ENCODE results near the gene PTPN9.
"Not testable (repeated sequence)": the region's sequence is repeated elsewhere in the genome, so short reads cannot be mapped to it uniquely, and the experiment has no call there.

The PTPN9 gene

GRCh38 chr15:75542386-75542797, 36.7 kb downstream of the PTPN9 start:
- no peak for TF ChIP-seq JUND (IDR thresholded peaks at IDR 0.05; ENCODE audit: low read depth)
- in situ Hi-C loops (cut with HindIII; ENCODE audit: low pct_unique_long_range_greater_than_20kb, low sequenced_read_pairs) = no loop called here
- no peak for DNase-seq (ENCODE audit: low read depth in 1 of 2, low spot score in 1 of 2)

DNA sequence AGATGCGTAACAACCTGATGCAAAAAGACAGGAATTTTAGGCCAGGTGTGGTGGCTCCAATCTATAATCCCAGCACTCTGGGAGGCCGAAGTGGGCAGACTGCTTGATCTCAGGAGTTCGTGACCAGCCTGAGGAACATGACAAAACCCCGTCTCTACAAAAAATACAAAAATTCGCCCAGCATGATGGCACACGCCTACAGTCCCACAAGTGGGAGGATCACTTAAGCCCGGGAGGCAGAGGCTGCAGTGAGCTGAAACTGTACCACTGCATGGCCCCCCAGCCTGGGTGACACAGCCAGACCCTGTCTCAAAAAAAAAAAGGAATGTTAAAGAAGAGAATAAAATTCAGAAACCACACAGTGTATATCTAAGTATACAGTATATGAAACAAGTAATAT, 40.7 kb downstream of the PTPN9 start:
- in situ Hi-C loops (cut with HindIII; ENCODE audit: low pct_unique_long_range_greater_than_20kb, low sequenced_read_pairs) = no loop called here
- TF ChIP-seq JUND (IDR thresholded peaks at IDR 0.05; ENCODE audit: low read depth) = no peak
- DNase-seq (ENCODE audit: low read depth in 1 of 2, low spot score in 1 of 2) = no peak

GRCh38 chr15:75533945-75534344, 45.2 kb downstream of the PTPN9 start:
- in situ Hi-C loops (cut with HindIII; ENCODE audit: low pct_unique_long_range_greater_than_20kb, low sequenced_read_pairs) = no loop called here
- DNase-seq (ENCODE audit: low read depth in 1 of 2, low spot score in 1 of 2) = no peak
- no peak for TF ChIP-seq JUND (IDR thresholded peaks at IDR 0.05; ENCODE audit: low read depth)

DNA sequence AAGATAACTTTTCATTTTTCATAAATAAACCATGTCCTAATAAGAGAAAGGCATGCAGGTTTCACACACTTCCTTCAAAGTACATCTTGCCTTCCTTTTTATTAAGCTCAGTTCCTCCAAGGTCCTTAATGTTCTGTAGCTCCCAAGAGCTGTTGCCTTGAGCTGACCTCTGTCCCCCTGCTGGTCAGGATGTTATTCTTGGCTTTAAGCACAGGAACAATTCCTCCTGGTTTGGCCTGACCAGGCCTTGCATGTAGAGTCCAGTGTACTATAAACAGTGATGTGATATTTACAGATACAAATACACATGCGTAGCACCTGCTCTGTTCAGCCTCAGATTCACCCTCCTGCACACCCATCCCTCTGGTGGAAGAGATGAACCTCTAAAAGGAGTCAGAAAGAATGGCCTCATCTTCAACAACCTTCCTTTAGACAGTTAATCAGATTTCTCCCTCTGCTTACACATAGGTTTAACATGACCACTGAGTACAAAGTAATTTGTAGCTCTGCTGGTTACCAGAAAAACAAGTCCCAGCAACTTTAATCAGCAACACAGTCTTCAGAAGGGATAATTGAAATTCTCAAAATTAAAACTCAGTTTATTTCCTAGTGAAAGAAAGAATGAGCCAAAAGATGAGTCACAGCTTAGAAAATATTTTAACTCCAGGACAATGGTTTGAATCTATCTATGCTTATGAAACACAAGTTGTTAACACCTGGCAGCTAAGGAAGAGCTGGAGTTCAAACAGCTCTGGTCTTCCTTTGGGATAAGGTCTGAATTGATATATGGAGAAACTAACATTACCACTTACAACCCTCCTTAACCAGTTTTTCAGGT, 46.5 kb downstream of the PTPN9 start:
- in situ Hi-C loops (cut with HindIII; ENCODE audit: low pct_unique_long_range_greater_than_20kb, low sequenced_read_pairs) = no loop called here
- TF ChIP-seq JUND (IDR thresholded peaks at IDR 0.05; ENCODE audit: low read depth) = no peak
- DNase-seq (ENCODE audit: low read depth in 1 of 2, low spot score in 1 of 2) = peak in 1 of 2 experiments; percentile 75

DNA sequence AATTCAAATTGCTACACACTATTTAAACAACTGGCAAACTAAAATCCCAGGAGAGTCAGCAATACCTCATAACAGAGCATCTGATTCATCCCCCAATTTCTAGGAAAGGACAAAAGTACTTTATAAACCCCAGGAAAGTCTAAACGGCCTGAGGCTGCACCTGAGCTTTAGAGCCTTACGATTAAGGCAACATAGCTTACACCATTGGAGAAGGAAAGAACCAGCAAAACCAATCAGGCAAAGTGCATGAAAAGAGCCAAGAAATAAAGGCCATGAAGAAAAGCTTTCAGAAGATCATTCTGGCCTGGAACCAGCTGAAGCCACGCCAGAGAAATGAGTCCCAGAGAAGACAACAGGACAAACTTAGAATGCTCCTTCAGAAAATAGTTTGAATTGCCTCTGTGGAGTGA, 48.1 kb downstream of the PTPN9 start:
- DNase-seq (ENCODE audit: low read depth in 1 of 2, low spot score in 1 of 2) = peak in 1 of 2 experiments; percentile 19
- in situ Hi-C loops (cut with HindIII; ENCODE audit: low pct_unique_long_range_greater_than_20kb, low sequenced_read_pairs) = no loop called here
- no peak for TF ChIP-seq JUND (IDR thresholded peaks at IDR 0.05; ENCODE audit: low read depth)

- in situ Hi-C loops (cut with HindIII; ENCODE audit: low pct_unique_long_range_greater_than_20kb, low sequenced_read_pairs) = no loop called here
- DNase-seq (ENCODE audit: low read depth in 1 of 2, low spot score in 1 of 2) = no peak
- TF ChIP-seq JUND (IDR thresholded peaks at IDR 0.05; ENCODE audit: low read depth) = no peak
These were observed 48.9 kb downstream of the PTPN9 start for GRCh38 chr15:75530169-75530568.

DNA sequence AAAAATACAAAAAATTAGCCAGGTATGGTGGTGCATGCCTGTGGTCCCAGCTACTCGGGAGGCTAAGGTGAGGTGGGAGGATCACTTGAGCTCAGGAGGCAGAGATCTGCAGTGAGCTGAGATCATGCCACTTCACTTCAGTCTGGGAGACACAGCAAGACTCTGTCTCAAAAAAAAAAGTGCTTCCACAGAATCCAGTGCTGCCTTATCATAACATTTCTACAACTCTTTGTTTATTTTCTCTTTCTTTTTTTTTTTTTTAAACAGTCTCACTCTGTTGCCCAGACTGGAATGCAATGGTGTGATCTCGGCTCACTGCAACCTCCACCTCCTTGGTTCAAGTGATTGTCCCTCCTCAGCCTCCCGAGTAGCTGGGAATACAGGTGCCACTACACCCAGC, 53.4 kb downstream of the PTPN9 start:
- in situ Hi-C loops (cut with HindIII; ENCODE audit: low pct_unique_long_range_greater_than_20kb, low sequenced_read_pairs); DNase-seq (ENCODE audit: low read depth in 1 of 2, low spot score in 1 of 2): not testable (repeated sequence)

- TF ChIP-seq JUND (IDR thresholded peaks at IDR 0.05; ENCODE audit: low read depth) = no peak
- DNase-seq (ENCODE audit: low read depth in 1 of 2, low spot score in 1 of 2) = no peak
- in situ Hi-C loops (cut with HindIII; ENCODE audit: low pct_unique_long_range_greater_than_20kb, low sequenced_read_pairs) = no loop called here
These were observed 56.1 kb downstream of the PTPN9 start for GRCh38 chr15:75523011-75523410.

GRCh38 chr15:75517233-75517632, 61.9 kb downstream of the PTPN9 start:
- no peak for TF ChIP-seq JUND (IDR thresholded peaks at IDR 0.05; ENCODE audit: low read depth)
- in situ Hi-C loops (cut with HindIII; ENCODE audit: low pct_unique_long_range_greater_than_20kb, low sequenced_read_pairs) = no loop called here

GRCh38 chr15:75508840-75509532, 70.1 kb downstream of the PTPN9 start:
- in situ Hi-C loops (cut with HindIII; ENCODE audit: low pct_unique_long_range_greater_than_20kb, low sequenced_read_pairs) = no loop called here
- DNase-seq (ENCODE audit: low read depth in 1 of 2, low spot score in 1 of 2) = peak; percentile 45 to 68
- TF ChIP-seq JUND (IDR thresholded peaks at IDR 0.05; ENCODE audit: low read depth) = no peak

More at GRCh38 chr15:75517233-75517632, 61.9 kb downstream of the PTPN9 start:
- no peak for DNase-seq (ENCODE audit: low read depth in 1 of 2, low spot score in 1 of 2)

- DNase-seq (ENCODE audit: low read depth in 1 of 2, low spot score in 1 of 2) = no peak
- no peak for TF ChIP-seq JUND (IDR thresholded peaks at IDR 0.05; ENCODE audit: low read depth)
- in situ Hi-C loops (cut with HindIII; ENCODE audit: low pct_unique_long_range_greater_than_20kb, low sequenced_read_pairs) = no loop called here
These were observed 76.8 kb downstream of the PTPN9 start for GRCh38 chr15:75502360-75502759.

DNA sequence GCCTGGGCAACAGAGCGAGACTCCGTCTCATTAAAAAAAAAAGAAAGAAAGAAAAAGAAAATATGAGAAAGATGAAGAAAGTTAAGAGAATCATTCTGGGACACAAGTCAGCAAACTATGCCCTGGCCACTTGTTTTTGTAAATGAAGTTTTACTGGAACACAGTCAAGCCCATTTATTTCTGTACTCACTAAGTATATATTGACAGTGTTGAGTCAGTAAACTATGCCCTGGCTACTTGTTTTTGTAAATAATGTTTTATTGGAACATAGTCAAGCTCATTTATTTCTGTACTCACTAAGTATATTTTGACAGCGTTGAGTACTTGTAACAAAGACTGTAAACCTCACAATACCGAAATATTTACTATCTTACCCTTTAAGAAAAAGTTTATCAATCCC, 85.4 kb downstream of the PTPN9 start:
- in situ Hi-C loops (cut with HindIII; ENCODE audit: low pct_unique_long_range_greater_than_20kb, low sequenced_read_pairs) = no loop called here
- no peak for TF ChIP-seq JUND (IDR thresholded peaks at IDR 0.05; ENCODE audit: low read depth)
- DNase-seq (ENCODE audit: low read depth in 1 of 2, low spot score in 1 of 2) = peak; percentile 44 to 57

DNA sequence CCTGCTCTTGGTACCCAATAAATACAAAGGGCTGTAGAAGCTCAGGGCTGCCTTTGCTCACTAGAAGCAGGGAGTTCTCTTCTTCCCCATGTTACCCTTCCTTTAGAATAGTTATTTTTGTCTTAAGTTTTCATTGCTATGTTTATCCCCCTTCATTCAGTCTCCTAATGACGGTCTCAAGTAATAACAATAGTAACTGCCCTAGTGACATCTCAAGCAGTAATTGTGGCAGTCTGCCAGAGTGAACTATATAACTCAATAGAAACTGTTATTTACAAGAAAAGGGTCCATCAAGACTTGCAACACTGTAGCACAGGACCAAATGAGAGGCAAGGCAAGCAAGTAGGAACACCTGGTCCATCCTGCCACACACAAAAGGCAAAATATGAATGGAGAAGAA, 95.2 kb downstream of the PTPN9 start:
- no peak for TF ChIP-seq JUND (IDR thresholded peaks at IDR 0.05; ENCODE audit: low read depth)

GRCh38 chr15:75483556-75483955, 95.6 kb downstream of the PTPN9 start:
- DNase-seq (ENCODE audit: low read depth in 1 of 2, low spot score in 1 of 2); in situ Hi-C loops (cut with HindIII; ENCODE audit: low pct_unique_long_range_greater_than_20kb, low sequenced_read_pairs): not testable (repeated sequence)

More for the DNA sequence above, 95.2 kb downstream of the PTPN9 start:
- DNase-seq (ENCODE audit: low read depth in 1 of 2, low spot score in 1 of 2) = no peak
- in situ Hi-C loops (cut with HindIII; ENCODE audit: low pct_unique_long_range_greater_than_20kb, low sequenced_read_pairs) = no loop called here

Measured in T47D (cell line).